Esophagus squamous epithelium (tissue), 4 donors: ENCODE results near the gene CALN1.

Source experiments
- POLR2A ChIP-seq, 4 donors: fragments of 450-650 bp; IDR thresholded peaks; one replicate each; pipeline ENCODE4 v1.6.1; 2017; ENCODE audit warnings: antibody characterized with exemption in 4 of 4, mild to moderate bottlenecking in 4 of 4, moderate library complexity in 3 of 4
- TF ChIP-seq, protein P1 (sequence below), 6 experiments: fragments of 450-650 bp in 4 of 6; fragments of 200-600 bp in 2 of 6; sonication (generic) in 2 of 6; IDR thresholded peaks; one replicate each; pipeline ENCODE4 v1.5.1; 2016 to 2019; ENCODE audit warnings: antibody characterized with exemption in 6 of 6, mild to moderate bottlenecking in 4 of 6, moderate library complexity in 4 of 6

DNA sequence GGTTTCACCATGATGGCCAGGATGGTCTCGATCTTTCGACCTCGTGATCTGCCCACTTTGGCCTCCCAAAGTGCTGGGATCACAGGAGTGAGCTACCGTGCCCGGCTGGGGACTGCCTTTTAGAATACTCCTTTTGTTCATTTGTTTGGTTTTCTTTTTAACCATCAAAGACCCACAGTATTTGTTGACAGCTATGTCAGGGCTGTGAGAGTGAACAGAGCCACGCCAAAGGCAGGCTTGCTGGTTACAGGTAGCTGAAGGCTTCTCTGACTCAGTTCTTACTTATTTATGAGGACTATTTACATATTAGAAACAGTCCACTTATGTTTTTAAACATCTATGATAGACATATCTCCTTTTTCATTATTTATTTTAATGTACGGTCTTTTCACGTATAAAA, 544.5 kb downstream of the CALN1 start:
- TF ChIP-seq, protein P1, sequence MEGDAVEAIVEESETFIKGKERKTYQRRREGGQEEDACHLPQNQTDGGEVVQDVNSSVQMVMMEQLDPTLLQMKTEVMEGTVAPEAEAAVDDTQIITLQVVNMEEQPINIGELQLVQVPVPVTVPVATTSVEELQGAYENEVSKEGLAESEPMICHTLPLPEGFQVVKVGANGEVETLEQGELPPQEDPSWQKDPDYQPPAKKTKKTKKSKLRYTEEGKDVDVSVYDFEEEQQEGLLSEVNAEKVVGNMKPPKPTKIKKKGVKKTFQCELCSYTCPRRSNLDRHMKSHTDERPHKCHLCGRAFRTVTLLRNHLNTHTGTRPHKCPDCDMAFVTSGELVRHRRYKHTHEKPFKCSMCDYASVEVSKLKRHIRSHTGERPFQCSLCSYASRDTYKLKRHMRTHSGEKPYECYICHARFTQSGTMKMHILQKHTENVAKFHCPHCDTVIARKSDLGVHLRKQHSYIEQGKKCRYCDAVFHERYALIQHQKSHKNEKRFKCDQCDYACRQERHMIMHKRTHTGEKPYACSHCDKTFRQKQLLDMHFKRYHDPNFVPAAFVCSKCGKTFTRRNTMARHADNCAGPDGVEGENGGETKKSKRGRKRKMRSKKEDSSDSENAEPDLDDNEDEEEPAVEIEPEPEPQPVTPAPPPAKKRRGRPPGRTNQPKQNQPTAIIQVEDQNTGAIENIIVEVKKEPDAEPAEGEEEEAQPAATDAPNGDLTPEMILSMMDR (IDR thresholded peaks at IDR 0.05) = no peak
- no peak for TF ChIP-seq POLR2A (IDR thresholded peaks at IDR 0.05)
